GM12801 (cell line): Measurements from ENCODE around the gene MTMR1.

Experiments
- TF ChIP-seq, protein P1 (sequence below): IDR thresholded peaks from one replicate; pipeline ENCODE4 v1.5.1; 2011; ENCODE audit warnings: control low read depth; ENCODE audit not compliant: insufficient read length; ENCODE audit errors: extremely low read depth

The MTMR1 gene

DNA sequence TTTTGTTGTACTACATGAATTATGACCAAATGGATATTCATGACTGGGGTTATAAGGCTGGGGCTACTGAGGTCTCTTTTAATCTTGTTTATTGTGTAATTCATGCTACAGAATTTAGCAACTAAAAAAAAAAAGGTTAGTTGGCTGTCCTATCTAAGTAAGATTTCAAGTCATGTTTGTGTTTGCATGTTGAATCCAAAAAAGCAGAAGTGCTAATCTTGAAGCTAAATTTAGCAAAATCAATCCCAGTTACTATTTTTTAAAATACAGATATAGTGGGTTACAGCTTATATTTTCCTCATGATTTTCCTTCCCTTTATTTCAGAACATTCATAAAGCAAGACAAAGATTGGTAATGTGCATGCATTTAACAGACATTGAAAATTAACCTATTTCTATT, 19.4 kb downstream of the MTMR1 start:
- TF ChIP-seq, protein P1, sequence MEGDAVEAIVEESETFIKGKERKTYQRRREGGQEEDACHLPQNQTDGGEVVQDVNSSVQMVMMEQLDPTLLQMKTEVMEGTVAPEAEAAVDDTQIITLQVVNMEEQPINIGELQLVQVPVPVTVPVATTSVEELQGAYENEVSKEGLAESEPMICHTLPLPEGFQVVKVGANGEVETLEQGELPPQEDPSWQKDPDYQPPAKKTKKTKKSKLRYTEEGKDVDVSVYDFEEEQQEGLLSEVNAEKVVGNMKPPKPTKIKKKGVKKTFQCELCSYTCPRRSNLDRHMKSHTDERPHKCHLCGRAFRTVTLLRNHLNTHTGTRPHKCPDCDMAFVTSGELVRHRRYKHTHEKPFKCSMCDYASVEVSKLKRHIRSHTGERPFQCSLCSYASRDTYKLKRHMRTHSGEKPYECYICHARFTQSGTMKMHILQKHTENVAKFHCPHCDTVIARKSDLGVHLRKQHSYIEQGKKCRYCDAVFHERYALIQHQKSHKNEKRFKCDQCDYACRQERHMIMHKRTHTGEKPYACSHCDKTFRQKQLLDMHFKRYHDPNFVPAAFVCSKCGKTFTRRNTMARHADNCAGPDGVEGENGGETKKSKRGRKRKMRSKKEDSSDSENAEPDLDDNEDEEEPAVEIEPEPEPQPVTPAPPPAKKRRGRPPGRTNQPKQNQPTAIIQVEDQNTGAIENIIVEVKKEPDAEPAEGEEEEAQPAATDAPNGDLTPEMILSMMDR: no peak

DNA sequence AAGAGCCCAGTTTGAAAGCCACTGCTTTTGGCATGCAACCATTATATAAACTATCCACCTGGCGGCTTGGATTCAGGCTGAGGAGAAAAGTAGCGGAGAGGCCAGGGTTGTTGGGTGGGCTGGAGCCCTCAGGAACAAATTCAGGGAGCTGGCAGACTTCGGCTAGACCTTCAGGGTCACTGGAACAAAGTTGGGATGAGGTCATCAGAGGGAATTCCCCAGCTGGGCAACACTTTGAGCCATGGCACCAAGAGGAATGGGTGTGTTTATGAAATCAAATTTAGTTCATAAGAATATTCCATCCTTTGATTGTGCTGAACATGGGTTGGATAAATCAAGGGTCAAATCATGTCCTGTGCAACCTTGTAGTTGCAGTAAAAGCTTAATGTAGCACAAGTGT, 22.0 kb downstream of the MTMR1 start:
- TF ChIP-seq, protein P1: no peak

DNA sequence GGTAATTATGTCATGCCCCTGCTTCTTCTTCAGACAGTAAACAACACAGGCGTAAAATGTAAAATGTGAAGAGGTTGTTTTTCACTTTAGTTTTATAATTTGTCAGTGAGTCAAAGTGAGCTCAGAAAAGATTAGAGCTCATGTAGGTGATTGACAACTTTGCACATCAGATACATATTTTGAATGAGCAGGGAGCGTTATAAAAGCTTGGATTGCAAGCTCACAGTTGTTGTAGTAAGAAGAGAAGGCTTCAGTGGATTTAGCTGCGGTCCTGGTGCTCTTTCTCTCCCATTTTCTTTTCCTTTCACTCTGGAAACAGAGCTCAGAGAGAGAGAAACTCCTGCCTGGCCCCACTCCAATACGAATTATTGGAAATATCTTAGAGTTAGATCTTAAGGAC, 26.4 kb downstream of the MTMR1 start:
- TF ChIP-seq, protein P1: no peak

DNA sequence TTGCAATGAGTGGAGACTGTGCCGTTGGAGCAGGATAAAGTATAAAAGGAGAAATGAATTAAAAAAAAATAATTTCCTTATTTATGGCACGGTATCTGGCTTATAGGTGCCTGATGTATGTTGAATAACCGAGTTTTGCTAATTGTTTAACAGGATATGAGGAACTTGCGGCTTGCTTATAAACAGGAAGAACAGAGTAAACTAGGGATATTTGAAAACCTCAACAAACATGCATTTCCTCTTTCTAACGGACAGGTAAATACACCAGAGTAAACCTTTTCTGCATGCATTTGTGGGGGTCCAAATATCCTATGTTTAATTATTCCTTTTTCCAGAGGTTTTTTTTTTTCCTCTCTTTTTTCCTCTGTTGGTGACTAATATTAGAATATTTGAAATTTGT, 36.8 kb downstream of the MTMR1 start:
- TF ChIP-seq, protein P1: no peak

DNA sequence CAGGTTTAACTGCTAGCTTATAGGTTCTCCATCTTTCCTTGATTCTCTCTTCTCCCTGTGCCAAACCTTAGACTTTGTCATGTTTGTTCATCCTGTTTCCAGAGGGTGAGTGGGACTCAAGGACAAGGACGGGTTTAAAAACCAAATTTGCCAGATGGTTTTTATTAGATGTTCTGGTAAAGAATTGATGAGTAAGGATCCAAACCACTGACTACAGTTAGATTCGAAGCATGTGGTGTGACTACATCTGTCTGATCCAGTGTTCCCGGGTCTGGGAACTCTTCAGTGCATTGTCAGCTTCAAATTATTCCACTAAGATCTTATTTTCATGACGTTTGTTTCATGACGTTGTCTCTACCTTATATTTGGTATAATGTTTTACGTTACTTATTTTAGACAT, 37.5 kb downstream of the MTMR1 start:
- TF ChIP-seq, protein P1: no peak

DNA sequence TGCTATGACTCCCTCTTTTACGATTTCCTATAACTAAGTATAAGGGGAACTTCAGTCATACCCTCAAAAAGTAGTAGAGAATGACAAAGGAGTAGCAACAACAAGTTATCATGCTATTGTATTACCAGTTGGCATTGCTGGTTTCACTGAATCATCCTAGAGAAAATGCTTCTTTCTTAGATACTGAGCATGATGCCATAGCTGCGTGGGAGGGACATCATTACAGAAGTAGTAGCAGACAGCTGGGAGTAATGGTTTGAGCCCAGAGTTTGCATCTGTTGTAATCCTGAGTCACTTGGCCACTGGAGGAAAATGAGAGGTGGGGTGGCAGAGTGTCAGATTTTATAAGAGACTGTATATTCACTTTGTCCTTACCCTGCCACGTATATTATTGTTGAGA, 38.6 kb downstream of the MTMR1 start:
- TF ChIP-seq, protein P1: no peak

DNA sequence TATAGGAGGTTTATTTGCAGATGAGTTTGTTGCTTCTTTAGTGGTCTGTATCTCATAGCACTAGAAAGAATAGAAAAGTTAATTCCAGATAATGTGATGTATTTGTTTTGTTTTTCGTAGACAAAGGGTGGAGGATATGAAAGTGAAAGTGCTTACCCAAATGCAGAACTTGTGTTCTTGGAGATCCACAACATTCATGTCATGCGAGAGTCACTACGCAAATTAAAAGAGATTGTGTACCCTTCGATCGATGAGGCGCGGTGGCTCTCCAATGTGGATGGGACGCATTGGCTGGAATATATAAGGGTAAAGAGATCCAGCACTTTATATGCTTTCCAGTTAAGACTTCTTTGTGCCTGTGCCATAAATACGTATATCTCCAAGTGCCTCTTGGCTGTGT, 43.3 kb downstream of the MTMR1 start:
- TF ChIP-seq, protein P1: no peak

DNA sequence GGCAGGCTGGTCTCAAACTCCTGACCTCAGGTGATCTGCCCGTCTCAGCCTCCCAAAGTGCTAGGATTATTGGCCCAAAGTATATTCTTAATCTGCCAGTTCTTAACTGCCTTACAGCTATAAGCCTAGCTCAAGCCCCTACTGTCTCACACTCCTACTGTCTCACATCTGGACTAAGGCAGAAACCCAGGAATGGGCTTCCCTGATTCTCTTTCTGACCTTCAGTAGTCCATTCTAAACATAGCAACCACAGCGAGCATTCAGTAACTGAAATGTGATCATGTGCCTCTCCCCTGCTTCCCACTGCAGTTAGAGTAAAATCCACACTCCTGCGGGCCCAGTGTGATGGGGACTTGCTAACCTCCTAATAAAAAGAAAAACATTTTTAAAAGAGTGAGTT, 58.9 kb downstream of the MTMR1 start:
- TF ChIP-seq, protein P1: no peak
